Activated gamma-delta T cell (primary cell): ENCODE results near the gene IP6K2.

Source experiments
- DNase-seq: peaks from one replicate; lab custom pipeline; 2025; lab: John Stamatoyannopoulos, UW

Gene IP6K2

DNA sequence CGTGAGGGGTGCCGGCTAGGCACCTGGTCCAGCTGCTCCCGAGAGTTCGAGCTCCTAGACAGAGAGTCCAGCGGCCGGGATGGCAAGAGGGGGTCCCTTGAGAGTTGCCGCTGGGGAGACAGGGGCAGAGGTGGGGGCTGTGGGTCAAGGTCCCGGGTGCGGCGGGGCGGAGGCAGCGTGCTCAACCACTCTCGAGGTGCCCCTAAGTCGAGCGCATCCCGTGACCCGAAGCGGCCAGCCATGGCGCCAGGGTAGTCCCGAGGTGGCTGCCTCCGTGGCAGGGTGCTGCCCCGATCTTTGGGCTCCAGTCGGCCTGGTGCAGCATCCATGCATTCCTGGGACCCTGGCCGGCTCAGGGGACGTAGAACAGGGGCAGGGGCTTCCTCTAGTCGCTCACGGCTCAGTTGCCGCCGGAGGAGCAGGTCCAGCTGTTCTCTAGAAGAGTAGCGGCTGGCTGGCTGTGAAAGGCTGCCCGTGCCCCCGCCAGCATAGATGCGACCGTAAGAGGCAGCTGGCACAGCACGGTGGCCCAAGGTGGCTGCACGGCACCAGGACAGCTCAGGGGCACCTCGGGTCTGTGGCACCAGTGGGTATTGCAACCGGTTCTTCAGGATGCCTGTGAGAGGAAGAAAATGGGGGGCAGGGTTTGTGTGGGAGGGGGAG lies 76.9 kb downstream of the IP6K2 start:
- DNase-seq, result no peak
